GM19351 (cell line): Measurements from ENCODE around the gene ST6GALNAC6.
"Not testable (repeated sequence)": the region's sequence is repeated elsewhere in the genome, so short reads cannot be mapped to it uniquely, and the experiment has no call there.

ENCODE experiments used
- ATAC-seq: cut with Tn5 transposase; IDR thresholded peaks from one replicate; pipeline ENCODE4 v1.9.1; 2021; ENCODE audit warnings: mild to moderate bottlenecking, moderate library complexity; ENCODE audit not compliant: unreplicated experiment

The ST6GALNAC6 gene

GRCh38 chr9:127858041-127858512 is 41.3 kb downstream of the ST6GALNAC6 start:
- no peak for ATAC-seq

DNA sequence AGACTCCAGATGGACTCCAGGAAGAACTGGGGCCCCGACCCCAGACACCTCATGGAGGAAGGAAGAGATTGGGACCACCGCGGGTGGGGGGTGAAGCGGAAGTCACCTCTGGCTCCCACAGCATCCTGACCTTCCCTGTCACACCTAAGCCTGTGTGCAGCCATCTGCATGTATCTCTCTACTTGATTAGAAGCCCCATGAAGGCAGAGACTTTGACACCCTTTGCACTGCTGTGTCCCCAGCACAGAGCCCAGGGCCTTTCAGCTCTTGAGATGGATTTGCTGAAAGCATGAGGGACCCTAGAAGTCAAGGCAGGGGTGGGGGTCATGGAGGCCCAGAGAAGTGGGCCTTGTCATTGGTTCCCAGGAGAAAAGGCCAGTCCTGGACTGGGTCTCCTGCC is 42.1 kb downstream of the ST6GALNAC6 start:
- ATAC-seq = no peak

GRCh38 chr9:127856729-127857116 is 42.7 kb downstream of the ST6GALNAC6 start:
- ATAC-seq = no peak

DNA sequence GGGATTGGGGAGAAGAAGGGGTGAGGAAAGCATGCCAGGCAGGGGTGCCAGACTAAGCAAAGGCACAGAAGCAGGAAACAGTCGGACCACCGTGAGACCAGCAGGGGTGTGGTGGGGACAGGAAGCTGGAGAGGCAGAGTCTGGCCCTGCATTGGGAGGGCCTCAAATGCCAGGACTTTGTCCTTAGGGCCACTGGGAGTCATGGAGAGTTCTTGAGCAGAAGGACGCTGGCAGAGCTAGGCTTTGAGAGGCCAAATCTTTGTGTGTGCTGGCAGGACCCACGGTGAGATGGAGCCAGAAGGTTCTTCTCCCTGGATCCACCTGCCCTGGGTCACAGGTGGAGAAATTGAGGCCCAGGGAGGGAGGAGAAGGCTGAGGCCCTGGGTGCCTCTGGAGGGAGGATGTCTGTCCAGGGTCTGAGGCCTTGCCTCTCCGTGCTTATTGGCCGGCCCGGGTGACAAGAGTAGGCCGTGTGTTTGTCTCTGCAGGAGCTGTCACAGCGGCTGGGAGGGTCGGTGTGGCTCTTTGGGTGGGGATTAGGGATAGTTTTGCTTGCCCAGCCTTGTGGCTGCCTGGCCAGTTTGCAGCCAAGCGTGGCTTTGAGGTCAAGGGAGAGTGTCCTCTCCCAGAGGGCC is 43.2 kb downstream of the ST6GALNAC6 start:
- no peak for ATAC-seq

- no peak for ATAC-seq
These were observed 43.9 kb downstream of the ST6GALNAC6 start for GRCh38 chr9:127855522-127855921.

DNA sequence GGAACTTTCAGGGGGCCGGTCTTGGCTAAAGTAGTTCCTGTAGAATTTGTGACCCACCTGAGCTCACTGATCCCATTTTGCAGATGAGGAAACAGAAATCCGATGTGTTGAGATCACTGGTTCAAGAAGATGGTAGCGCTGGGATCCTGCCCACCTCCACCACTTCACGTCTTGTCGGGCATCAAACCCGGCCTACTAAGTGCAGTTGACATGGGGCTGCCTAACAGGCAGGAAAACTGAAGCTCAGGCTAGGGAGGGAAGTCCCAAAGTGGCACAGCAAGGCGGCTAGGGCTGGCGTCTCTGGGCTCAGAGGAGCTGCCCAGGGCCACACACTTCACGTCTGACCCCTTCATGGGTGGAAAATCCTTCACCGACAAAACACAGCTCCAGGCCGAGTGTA is 44.4 kb downstream of the ST6GALNAC6 start:
- no peak for ATAC-seq

GRCh38 chr9:127854184-127854806 is 45.1 kb downstream of the ST6GALNAC6 start, which contains the start of gene ENG:
Gene ENG (minus strand): TSS chr9:127854658. CDS start chr9:127854355, 303 bp downstream.
- no peak for ATAC-seq

DNA sequence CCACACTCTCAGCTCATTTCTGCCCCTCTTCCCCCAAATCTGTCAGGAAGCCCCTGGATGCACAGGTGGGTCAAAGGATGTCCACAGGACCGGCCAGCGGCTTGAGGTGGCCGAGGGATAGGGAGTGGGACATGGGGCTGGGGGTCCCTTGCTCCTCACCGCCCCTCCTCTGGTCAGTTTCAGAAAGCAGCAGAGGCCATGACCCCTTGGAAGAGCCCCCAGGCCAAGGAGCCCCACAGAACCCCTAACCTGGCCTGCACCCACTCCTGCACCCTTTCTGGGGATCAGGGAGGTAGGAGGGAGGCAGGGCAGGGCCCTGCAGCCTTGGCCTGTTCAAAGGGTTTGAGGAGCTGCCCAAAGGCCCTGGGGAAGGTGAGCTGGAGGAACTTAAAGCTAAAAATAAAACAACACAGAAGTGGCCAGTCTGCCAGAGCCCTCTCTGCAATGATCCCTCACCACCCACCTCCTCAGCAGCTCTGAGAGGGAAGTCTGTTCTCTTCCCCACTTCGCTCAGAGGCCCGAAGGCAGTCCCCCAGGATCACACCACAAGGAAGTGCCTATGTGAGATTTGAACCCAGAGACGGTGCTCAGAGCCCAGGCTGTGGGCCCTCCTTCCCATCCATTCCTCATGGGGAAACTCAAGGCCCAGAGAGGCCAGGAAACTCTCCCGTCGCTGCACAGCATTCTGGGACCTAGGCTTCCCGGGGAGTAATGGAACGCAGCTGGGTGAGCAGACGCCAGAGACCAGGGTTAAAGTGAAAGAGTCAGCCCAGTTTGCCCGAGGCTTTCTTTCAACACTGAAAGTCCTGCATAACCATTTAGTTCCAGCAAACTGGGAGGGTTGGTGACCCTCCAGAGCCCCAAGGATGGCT is 45.9 kb downstream of the ST6GALNAC6 start:
- no peak for ATAC-seq

- ATAC-seq = no peak
These were observed 46.6 kb downstream of the ST6GALNAC6 start for GRCh38 chr9:127852829-127853228.

GRCh38 chr9:127850286-127850830 is 49.0 kb downstream of the ST6GALNAC6 start:
- no peak for ATAC-seq

DNA sequence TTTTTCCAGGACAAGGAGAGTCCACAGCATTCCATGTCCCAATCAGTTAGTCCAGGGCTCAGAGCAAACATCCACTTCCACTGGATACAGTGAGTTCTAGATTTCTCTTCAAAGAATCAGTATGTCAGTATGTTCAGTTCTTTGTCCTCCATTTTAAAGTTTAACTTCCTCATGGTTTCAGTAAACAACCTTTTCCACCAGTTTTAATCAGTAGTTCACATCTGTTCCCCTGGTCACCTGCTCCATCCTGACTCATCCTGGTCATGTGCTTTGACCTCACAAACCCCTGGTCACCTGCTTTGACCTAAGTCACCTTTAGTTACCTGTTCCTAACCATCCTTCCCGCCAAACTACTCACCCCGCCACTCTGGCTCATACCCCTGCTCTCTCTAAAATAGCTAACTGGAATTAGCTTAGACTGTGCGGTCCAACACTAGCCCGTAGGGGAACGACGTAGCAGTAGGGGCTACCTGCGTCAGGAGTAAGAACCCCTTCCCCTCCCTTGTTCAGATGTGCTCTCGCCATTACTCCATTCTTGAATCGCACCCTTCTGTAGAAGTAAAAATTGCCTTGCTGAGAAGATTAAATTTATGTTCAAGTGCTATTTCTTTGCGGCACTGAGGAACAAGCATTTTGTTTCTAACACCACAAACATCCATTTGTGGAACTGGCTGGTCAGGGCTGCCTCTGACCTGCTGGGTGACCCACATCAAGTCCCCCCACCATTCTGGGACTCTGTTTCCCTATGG is 50.5 kb downstream of the ST6GALNAC6 start:
- no peak for ATAC-seq

- no peak for ATAC-seq
These were observed 51.3 kb downstream of the ST6GALNAC6 start for GRCh38 chr9:127847833-127848755.

- ATAC-seq = no peak
These were observed 52.3 kb downstream of the ST6GALNAC6 start for GRCh38 chr9:127847178-127847510.

GRCh38 chr9:127846443-127847177 is 52.8 kb downstream of the ST6GALNAC6 start:
- ATAC-seq = no peak

DNA sequence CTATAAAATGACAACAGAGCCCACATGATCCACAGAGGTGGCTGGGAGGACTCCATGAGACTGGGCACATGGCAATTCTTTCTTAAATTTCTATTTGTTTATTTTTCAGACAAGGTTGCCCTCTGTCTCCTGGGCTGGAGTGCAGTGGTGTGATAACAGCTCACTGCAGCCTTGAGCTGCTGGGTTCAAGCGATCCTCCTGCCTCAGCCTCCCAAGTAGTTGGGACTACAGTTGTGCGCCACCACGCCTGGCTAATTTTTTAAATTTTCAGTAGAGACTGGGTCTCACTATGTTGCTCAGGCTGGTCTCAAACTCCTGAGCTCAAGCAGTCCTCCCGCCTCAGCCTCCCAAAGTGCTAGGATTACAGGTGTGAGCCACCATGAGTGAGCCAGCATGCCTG is 53.8 kb downstream of the ST6GALNAC6 start:
- not testable (repeated sequence) for ATAC-seq

DNA sequence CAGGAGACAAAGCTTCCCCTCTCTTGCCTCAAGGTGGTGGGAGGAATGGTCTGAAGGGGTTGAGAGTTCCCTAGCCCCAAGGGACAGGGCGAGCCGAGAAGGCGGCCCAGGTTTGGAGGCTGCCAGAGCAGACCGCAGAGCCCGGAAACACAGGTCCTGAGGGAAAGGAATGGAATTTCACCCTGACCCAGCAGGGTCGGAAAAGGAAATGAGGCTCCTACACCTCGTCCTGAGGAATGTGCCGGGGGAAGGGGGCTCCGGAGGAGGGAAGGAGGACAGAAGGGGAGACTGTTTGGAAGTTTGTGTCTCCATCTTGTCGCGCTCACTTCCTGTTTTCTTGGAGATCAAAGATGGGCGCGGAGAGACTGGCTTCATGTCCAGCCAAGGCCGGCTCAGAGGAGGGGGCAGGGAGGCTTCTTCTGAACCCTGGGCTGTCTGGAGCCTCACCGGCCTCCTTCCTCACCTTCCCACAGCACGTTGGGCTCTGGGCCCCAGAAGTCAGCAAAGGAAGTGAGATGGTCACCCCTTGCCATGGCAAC is 54.5 kb downstream of the ST6GALNAC6 start:
- no peak for ATAC-seq

DNA sequence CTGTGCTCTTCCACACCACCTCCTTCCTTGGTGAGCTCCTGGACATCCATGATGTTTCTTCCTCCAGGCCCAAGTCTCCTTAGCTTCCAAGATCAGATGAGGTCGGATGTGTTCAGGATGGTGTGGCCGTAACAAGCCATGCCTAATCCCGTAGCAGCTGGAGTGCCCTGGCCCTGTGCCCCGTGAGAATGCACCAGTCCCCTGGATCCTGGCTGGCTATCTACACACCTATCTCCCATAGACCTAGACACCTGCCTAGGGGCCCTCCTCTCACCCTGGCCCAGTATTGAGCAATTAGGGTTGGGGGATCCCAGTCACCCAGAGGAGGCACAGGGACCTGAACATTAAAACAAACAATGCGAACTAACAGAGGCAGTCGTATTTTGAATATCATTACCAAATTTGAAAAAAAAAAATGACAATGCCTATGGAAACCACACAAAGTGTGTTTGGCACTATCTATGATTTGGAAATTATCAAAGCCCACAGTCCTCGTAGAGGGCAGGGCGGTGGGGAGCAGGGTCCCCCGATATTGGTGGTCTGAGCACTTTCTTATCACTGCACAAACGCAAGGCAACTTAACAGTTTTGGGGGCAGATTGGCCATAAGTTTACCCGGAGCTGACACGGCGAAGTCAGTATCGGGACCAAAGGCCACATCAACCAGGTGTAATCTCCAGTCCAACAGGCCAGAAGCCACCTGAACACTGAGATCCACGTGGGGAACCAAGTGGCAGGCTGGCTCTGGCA is 58.1 kb downstream of the ST6GALNAC6 start:
- no peak for ATAC-seq
